Neural progenitor cell (in vitro differentiated cells): ENCODE results near the gene SLC27A1.

Source experiments
- EZH2 ChIP-seq: fragments of 200-600 bp; sonication (generic); IDR thresholded peaks from 2 replicates; pipeline ENCODE4 v1.6.1; 2017; ENCODE audit warnings: antibody characterized with exemption, mild to moderate bottlenecking, moderate library complexity
- EZH2phosphoT487 ChIP-seq: fragments of 200-600 bp; sonication (generic); IDR thresholded peaks from 2 replicates; pipeline ENCODE4 v1.6.1; 2017; ENCODE audit warnings: antibody characterized with exemption
- TF ChIP-seq, protein P1 (sequence below): fragments of 200-600 bp; sonication (generic); IDR thresholded peaks from 2 replicates; pipeline ENCODE4 v1.5.1; 2017; ENCODE audit warnings: antibody characterized with exemption, mild to moderate bottlenecking

DNA sequence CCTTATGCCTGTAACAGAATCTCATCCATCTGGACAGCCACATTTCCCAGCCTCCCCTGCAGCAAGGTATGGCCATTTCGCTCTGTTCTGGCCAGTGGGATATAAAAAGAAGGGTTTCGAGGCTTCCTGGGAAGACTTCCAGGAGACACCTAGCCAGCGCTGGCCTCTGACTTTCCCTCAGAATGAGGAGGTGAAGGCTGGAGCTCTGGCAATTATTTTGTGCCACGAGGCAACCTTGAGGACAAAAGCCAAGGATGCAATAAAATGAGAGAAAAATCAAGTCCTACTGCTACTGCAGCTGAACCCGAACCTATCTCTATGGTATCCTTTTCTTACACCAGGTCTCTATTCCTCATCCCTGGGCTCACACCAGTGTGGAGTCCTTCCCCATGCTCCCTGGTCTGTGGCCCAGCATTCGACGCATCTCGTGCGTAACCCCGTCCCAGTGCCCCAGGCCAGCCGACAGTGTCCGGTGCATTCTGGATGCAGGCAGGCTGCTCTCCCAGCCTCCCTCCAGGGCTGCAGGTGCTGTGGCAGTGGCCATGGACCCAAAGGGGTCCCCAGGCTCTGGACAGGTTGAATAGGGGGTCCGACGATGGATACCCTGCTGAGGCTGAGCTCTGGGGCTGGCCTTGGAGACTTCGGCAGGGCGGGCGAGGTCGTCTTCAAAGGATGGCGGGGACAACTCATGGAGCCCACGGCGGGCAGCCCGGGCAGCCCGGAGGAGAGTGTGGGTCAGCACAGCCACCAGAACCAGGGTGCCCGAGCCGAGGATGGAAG lies 34.0 kb upstream of the SLC27A1 start:
- TF ChIP-seq, protein P1, sequence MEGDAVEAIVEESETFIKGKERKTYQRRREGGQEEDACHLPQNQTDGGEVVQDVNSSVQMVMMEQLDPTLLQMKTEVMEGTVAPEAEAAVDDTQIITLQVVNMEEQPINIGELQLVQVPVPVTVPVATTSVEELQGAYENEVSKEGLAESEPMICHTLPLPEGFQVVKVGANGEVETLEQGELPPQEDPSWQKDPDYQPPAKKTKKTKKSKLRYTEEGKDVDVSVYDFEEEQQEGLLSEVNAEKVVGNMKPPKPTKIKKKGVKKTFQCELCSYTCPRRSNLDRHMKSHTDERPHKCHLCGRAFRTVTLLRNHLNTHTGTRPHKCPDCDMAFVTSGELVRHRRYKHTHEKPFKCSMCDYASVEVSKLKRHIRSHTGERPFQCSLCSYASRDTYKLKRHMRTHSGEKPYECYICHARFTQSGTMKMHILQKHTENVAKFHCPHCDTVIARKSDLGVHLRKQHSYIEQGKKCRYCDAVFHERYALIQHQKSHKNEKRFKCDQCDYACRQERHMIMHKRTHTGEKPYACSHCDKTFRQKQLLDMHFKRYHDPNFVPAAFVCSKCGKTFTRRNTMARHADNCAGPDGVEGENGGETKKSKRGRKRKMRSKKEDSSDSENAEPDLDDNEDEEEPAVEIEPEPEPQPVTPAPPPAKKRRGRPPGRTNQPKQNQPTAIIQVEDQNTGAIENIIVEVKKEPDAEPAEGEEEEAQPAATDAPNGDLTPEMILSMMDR: no peak
- TF ChIP-seq EZH2 (no peak), EZH2phosphoT487 (no peak)
